ENCODE results near the gene MPST.
"Not testable (repeated sequence)": the region's sequence is repeated elsewhere in the genome, so short reads cannot be mapped to it uniquely, and the experiment has no call there.

Gene MPST

DNA sequence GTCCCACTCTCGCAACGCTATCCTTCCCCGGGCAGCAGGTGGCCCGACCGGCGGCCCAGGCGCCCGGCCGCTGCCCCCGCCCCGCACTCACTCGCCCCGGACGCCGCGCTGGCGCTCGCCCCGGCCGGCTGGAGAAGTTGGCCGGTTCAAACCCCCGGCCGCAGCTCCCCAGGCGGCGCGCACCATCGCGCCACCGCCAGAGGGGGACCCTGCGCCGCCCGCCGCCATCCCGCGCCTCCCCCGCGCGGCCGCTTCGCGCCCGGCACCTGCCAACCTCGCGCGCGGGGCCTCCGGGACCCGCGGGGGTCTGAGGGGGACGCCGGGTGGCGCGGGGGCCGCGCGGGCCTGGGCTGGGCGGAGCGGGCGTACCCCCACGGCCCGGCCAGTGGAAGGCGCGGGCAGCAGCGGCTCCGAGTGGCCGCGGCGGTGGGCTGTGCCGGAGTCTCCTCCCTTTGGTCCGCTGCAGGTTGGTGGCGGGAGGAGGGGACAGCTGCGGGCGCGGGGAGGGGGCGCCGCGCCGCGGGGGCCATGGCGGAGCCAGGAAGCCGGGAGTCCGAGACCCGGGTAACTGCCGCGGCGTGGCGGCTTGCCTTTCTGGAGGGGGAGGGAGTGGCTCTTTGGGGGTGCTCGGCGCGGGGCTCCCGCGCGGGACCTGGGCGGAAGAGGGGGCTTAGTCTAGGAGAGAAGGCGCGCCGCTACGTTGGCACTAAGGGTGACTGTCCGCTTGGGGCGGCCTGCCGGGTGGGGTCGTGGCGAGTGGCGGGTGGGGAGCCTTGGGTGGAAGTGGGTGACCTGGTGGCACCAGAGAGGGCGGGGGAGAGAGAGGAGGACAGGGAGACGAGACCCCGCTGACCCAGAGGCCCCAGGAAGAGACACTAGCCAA is at the start of gene MPST, which contains the start of gene TST:
Gene MPST (plus strand): TSS at position 434 of the 883 bp plus-strand sequence. CDS start 95 bp downstream, at position 529.
Gene TST (minus strand): TSS at position 139 of the 883 bp plus-strand sequence. CDS start 715 bp downstream, outside the sequence.
- peak; percentile 58 to 75 for DNase-seq

DNA sequence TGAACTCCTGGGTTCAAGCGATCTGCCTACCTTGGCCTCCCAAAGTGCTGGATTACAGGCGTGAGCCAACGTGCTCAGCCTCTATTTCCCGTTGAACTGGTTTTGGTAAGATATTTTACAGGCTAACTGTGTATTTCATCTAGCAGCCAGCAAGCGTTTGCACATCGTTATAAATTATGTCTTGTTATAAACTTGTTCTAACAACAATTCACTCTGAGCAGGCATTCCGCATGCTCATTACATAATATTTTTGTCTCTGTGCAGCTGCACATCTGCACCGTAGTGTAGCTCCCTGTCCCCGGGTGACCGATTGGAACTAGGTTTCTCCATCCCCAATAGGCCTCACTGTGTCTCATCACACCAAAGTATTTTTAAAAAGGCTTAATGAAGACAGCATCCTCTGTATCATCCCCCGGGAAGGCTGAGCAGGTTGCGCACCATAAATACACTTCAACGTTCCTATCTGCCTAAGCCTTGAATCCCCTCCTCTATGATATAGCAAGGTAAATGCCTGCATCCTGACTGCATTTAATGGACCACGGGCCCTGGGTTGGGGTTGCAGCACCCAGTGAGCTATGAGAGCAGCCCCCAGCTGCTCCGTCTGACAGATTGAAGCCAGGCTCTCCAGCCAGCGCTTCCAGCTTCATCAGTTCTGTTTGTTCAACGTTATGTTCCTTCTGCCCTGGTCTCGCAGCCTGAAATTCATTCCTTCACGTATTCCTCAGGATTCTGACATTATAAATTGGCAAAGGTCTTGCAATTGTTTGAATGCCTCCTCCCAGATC is 48.0 kb upstream of the MPST start:
- DNase-seq: no peak

DNA sequence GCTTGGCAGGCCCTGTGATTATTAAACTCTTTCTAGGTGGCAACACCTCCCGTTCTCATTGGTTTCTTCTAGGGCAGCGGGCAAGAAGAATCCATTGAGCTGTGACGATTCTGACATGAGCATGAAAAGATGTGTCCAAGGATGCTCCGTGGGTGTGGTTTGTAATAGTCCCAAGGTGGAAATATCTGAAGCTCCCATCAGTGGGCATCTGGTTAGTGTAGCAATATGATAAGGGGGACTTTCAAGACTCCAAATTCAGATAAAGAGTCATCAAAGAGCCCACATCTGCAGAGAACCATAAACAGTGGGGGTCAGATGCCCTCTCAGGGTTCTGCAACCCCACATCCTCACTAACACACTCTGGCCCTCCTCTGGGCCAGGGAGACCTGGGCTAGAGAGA is 42.9 kb upstream of the MPST start:
- DNase-seq: no peak

DNA sequence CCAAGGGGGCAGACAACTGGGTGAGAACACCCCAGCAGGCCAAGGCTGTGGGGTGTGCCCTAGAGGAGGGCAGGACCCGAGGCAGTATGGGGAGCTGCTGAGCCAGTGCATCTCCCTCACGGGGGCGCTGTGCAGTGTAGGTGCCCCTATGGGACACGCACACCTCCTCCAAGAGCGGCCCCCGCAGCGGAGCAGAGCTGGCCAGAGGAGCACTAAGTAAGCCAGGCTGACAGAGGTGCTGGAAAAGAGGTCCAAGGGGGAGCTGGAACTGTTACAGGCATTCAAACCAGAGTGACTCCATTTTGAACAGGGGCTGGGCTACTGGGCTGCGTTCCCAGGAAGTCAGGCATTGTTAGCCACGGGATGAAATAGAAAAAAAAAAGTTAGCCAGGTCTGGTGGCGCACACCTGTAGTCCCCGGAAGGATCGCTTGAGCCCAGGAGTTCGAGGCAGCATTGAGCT is 42.1 kb upstream of the MPST start:
- DNase-seq: peak; percentile 40 to 67

GRCh38 chr22:36977947-36978660 is 41.4 kb upstream of the MPST start:
- DNase-seq: peak; percentile 91 to 92

- DNase-seq: no peak
Measured at GRCh38 chr22:36979016-36979910, 40.3 kb upstream of the MPST start.

DNA sequence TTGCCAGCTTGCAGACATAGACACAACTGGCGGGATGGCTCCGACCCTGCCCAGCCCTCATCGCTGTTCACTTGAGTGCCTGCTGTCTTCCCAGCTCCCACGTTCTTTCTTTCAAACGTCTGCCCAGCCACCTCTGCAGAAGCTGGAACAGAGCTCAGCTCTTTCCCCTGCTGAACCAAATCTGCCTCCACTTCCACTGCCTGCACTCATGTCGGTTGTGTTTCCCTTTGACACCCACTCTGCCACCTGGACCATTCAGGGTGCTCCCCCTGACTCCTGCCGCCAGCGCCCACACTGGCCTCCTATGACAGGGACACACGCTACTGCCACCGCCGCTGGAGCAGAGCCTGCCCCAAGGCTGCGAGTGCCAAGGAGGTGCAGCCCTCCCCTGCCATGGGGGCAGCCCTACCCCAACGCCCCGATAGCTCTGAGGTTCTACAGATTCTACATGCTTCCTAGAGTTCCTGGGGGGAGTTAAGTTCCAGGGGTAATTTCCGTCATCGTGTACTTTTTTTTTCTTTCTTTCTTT is 38.2 kb upstream of the MPST start:
- peak in 1 of 2 experiments; percentile 67 for DNase-seq

GRCh38 chr22:36982136-36982535 is 37.4 kb upstream of the MPST start:
- peak; percentile 26 to 80 for DNase-seq

GRCh38 chr22:36985211-36985889 is 34.2 kb upstream of the MPST start:
- no peak for DNase-seq

DNA sequence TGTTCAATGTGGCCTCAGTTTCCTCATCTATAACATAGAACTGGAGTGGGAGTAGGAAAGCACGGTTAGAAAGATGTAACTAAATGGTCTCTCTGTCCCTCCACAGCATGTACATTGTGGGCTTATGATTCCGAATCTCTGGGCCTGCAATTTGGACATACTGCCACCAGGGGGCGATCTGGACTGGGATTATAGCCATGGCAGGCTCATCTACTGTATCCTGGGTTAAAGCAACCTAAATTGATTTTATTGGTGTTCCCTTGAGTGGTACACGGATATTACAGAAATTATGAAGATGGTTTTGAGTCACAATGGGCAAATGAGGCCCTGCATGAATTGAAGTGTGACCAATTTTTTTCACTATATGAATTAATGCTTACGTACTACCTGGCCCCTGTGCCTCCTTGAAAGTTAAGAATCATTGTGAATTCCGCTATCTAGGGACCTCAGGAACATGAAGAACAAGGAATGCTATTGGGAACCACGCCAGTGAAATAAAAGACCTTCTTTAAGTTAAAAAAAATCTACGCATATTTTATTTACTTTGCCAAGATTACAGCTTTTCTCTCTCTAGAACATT is 33.2 kb upstream of the MPST start:
- peak in 1 of 2 experiments; percentile 11 for DNase-seq

- no peak for DNase-seq
Measured at GRCh38 chr22:36988075-36988832, 31.3 kb upstream of the MPST start.

DNA sequence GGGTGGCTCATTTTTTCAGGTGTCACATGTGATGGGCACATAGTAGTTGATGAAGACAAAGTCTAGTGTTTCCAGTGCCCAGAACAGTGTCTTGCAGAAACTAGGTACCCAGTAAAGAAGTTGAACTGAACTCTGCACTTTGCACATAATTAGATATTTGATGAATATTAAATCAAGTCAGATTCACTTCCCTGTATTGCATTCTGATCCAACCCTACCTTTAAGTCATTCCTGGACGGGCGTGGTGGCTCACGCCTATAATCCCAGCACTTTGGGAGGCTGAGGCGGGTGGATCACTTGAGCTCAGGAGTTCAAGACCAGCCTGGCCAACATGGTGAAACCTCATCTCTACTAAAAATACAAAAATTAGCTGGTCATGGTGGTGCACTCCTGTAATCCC is 30.5 kb upstream of the MPST start:
- not testable (repeated sequence) for DNase-seq

- no peak for DNase-seq
Measured at GRCh38 chr22:36990457-36990856, 29.1 kb upstream of the MPST start.

DNA sequence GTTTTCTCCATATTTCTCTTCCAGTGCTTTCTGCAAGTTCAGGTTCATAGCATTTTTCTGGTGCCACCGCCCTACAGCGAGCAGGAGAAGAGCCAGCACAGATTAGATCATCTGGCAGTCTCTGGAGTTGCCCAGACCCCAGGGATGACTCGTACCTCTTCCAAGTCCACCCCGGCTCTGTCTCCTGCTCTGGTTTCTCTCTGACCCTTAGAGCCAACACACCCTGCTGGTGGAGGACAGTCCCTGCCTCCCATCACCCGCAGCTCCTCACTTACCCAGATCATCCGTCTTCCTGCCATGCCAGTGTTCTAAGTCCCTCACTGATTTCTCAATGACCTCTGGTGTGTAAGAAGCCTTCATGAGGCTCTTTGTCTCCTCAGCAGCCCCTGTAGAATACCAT is 28.3 kb upstream of the MPST start:
- DNase-seq: no peak

DNA sequence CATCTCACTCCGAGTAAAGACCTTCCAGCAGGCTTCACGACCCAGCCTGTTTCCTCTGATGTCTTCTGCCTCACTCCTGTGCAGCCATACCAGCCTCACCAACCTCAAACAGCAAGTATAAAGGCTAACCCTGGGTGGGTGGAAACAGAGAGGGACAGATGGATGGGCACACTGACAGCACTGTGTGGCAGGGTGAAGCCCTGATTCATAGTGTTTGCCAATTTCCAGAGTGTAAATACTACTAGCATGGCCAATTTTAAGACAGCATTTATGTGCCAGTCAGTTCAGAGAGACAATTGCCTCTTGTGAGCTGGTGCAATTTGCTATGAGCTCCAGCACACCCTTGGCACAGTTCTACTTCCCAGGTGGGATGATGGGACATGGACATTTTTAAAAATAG is 21.8 kb upstream of the MPST start:
- no peak for DNase-seq

- no peak for DNase-seq
Measured at GRCh38 chr22:36998620-36999351, 20.8 kb upstream of the MPST start.

GRCh38 chr22:36999463-36999862 is 20.1 kb upstream of the MPST start:
- DNase-seq: no peak

DNA sequence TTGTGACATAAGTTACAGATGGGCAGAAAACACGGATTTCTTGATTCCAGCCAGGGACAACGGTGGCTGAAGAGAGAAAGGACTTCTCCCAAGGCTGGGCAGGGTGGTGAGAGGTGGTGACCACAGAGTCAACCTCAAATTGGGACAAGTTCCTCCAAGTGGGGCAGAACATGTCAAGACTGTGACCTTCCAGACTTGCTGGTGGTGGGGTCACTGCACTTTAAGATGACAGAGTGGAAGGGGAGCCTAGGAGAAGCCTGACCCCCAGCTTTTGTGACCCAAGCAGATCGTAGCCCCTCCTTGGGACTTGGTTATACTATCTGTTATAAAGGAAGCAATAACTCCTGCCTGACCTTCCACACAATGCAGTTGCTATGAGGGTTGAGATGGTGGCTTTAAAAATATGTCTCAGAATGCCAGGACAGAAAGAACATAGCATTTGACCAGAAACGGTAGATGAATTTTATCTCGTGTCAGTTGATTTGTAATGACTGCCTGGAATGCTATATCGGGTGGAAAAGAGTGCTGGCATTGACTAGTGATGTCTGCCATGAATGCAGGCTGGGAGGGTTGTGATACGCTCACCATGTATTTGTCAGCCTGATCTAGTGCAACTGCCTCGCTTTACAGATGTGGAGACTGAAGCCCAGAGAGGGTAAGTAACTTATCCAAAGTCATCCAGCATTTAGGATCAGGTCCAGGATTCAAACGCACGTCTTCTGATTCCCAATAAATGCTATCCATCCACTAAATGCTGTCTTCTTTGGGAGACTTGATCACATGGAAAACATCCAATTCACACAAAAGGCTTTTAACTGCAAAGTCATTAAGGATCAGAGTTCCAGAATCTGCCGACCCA is 18.6 kb upstream of the MPST start:
- DNase-seq: no peak

All from NCI-H524 (cell line).